Natural killer cell (primary cell): ENCODE results near the gene OIT3. TPM values are rescaled to one million over a fixed set of nuclear protein-coding genes. Genes with fewer than 3 reads are reported as not detected.

Experiments
- ATAC-seq, 3 donors: fragments of 150-1000 bp in 2 of 3; fragments of 200-7000 bp in 1 of 3; cut with Tn5 transposase; 1 replicate in 1 of 3; 2 replicates in 2 of 3; pipeline ENCODE4 v1.10.0; 2021; ENCODE audit warnings: mild to moderate bottlenecking in 2 of 3, moderate library complexity in 2 of 3
- DNase-seq, 2 donors: peaks; one replicate each; pipeline versions ENCODE4 v3.0.0 to v3.0.0-alpha.2; 2013 to 2021; ENCODE audit warnings: mixed read lengths in 1 of 2
- H3K27ac ChIP-seq: one replicate; pipeline ENCODE4 v1.5.1; 2013; ENCODE audit warnings: mild to moderate bottlenecking, low read length
- H3K27me3 ChIP-seq: one replicate; pipeline ENCODE4 v1.6.1; 2013; ENCODE audit warnings: low read length; ENCODE audit not compliant: control insufficient read depth, insufficient read depth
- H3K36me3 ChIP-seq: one replicate; pipeline ENCODE4 v1.6.1; 2013; ENCODE audit warnings: low read length; ENCODE audit not compliant: control insufficient read depth, insufficient read depth
- H3K4me1 ChIP-seq: one replicate; pipeline ENCODE4 v1.6.1; 2013; ENCODE audit warnings: low read length; ENCODE audit not compliant: control insufficient read depth, insufficient read depth
- H3K4me3 ChIP-seq: one replicate; pipeline ENCODE4 v1.5.1; 2013; ENCODE audit warnings: low read length
- H3K9me3 ChIP-seq: one replicate; pipeline ENCODE4 v1.6.1; 2013; ENCODE audit warnings: low read length; ENCODE audit not compliant: control insufficient read depth, insufficient read depth
- H3K27ac Mint-ChIP-seq, 2 donors: one replicate each; pipeline ENCODE4 v1.8.0; 2022; ENCODE audit warnings: mild to moderate bottlenecking in 2 of 2, mixed read lengths in 2 of 2, moderate library complexity in 1 of 2
- H3K27me3 Mint-ChIP-seq, 2 donors: one replicate each; pipeline ENCODE4 v1.8.0; 2022; ENCODE audit warnings: low read depth in 2 of 2, mixed read lengths in 2 of 2
- H3K36me3 Mint-ChIP-seq: one replicate; pipeline ENCODE4 v1.8.0; 2022; ENCODE audit warnings: mixed read lengths
- H3K4me1 Mint-ChIP-seq, 2 donors: one replicate each; pipeline ENCODE4 v1.8.0; 2022; ENCODE audit warnings: mixed read lengths in 2 of 2
- H3K4me3 Mint-ChIP-seq: one replicate; pipeline ENCODE4 v1.8.0; 2022; ENCODE audit warnings: mild to moderate bottlenecking, moderate library complexity, mixed read lengths
- H3K9me3 Mint-ChIP-seq, 2 donors: one replicate each; pipeline ENCODE4 v1.8.0; 2022; ENCODE audit warnings: mixed read lengths in 2 of 2
- CTCF ChIP-seq: fragments of 200-600 bp; IDR thresholded peaks from one replicate; pipeline ENCODE4 v1.8.0; 2022; ENCODE audit warnings: antibody characterized with exemption
- WGBS: methylation state at CpG from one replicate; pipeline ENCODE4 v1.1.7; 2013; ENCODE audit warnings: missing lambda C conversion rate; ENCODE audit not compliant: insufficient coverage; 5-methylcytosine and 5-hydroxymethylcytosine counted together
- intact Hi-C: fragments of 100-400 bp; cut with micrococcal nuclease; formaldehyde crosslinking; loops from one replicate; pipeline ENCODE4 v1.14.2; 2022
- total RNA-seq, 4 donors: library from RNA; stranded (reverse); fragments of 120-200 nt in 1 of 4; gene quantifications; one replicate each; pipeline versions ENCODE4 v1.2.3 to v1.2.4, GENCODE V29; 2013 to 2022

The OIT3 gene
- total RNA-seq, 3 donors from 2014 or later (not counting 1 experiment from before 2014, with no cell fraction given), result not detected

GRCh38 chr10:72981028-72981881 lies 87.7 kb downstream of the OIT3 start:
- TF ChIP-seq CTCF, result no peak
- peaks cover 19% of the 10 kb centered on the region for H3K9me3 ChIP-seq
- Mint-ChIP-seq H3K9me3 (peaks cover 12 to 30% of the 10 kb centered on the region in 2 donors), H3K4me1 (no peaks in the 10 kb centered on the region), H3K4me3 (no peak overlapping the region), H3K27me3 (peaks cover 3 to 25% of the 10 kb centered on the region in 2 donors), H3K27ac (no peak overlapping the region), H3K36me3 (peaks cover 38% of the 10 kb centered on the region)
- no peaks in the 10 kb centered on the region for H3K4me1 ChIP-seq
- no peak overlapping the region for H3K27ac ChIP-seq
- peaks cover 5% of the 10 kb centered on the region for H3K27me3 ChIP-seq
- no peaks in the 10 kb centered on the region for H3K36me3 ChIP-seq
- DNase-seq, result no peak
- ATAC-seq, result no peak
- intact Hi-C loops, result no loop called here
- H3K4me3 ChIP-seq, result no peak overlapping the region
- WGBS, result 78% methylated on average over 4 of the region's 4 CpGs

GRCh38 chr10:72981882-72982529 lies 88.5 kb downstream of the OIT3 start:
- H3K9me3 ChIP-seq, result peaks cover 16% of the 10 kb centered on the region

More at GRCh38 chr10:72981882-72982529, 88.5 kb downstream of the OIT3 start:
- Mint-ChIP-seq H3K36me3 (peaks cover 34% of the 10 kb centered on the region), H3K4me1 (no peaks in the 10 kb centered on the region), H3K4me3 (no peak overlapping the region), H3K9me3 (peaks cover 9 to 27% of the 10 kb centered on the region in 2 donors), H3K27ac (no peak overlapping the region), H3K27me3 (peaks cover 3 to 23% of the 10 kb centered on the region in 2 donors)
- no peak for ATAC-seq
- peaks cover 5% of the 10 kb centered on the region for H3K27me3 ChIP-seq
- H3K36me3 ChIP-seq, result no peaks in the 10 kb centered on the region
- H3K4me1 ChIP-seq, result no peaks in the 10 kb centered on the region
- no peak for DNase-seq
- no peak for TF ChIP-seq CTCF
- 80% methylated on average over 1 of the region's 2 CpGs for WGBS
- no peak overlapping the region for H3K4me3 ChIP-seq
- intact Hi-C loops, result no loop called here
- H3K27ac ChIP-seq, result no peak overlapping the region

Other genes with a start within 250 kb of the OIT3 start
- gene MCU, start 201.6 kb upstream of the OIT3 start, total RNA-seq, result 10 to 100 TPM; 13.1 to 15.6 (median 14.1) TPM
- not detected for gene PLA2G12B, start 61.1 kb downstream of the OIT3 start, total RNA-seq
- gene P4HA1, start 203.1 kb downstream of the OIT3 start, total RNA-seq, result 10 to 100 TPM; 13.0 to 16.3 (median 13.9) TPM
- gene NUDT13, start 216.7 kb downstream of the OIT3 start, total RNA-seq, result 1 to 10 TPM in 1 of 3 donors, under 1 TPM in 2; 0.35 to 1.3 (median 0.65) TPM